ENCODE data around the gene CELSR2. TPM values are rescaled to one million over a fixed set of nuclear protein-coding genes. Genes with fewer than 3 reads are reported as not detected.

CELSR2 gene
- total RNA-seq, 4 donors from 2014 or later: 14.0 to 16.7 (median 16.3) TPM

DNA sequence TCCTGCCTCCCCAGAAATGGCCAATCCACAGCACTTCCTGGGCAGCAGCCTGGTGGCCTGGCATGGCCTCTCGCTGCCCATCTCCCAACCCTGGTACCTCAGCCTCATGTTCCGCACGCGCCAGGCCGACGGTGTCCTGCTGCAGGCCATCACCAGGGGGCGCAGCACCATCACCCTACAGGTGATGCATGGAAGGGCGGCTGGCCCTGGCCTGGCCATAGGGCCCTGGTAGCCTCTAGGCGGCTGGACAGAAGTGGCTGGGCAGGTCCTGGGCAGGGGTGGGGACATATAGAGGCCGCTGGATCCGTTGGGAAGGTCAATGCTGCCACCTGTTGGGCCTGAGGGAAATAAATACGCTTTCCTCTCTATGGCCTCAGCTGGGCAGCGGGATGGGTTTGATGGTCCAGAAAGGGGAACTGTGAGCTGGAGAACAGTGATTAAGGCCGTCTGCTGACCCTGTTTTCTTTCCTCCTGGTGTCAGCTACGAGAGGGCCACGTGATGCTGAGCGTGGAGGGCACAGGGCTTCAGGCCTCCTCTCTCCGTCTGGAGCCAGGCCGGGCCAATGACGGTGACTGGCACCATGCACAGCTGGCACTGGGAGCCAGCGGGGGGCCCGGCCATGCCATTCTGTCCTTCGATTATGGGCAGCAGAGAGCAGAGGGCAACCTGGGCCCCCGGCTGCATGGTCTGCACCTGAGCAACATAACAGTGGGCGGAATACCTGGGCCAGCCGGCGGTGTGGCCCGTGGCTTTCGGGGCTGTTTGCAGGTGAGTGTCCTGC is 14.4 kb downstream of the CELSR2 start:
- H3K27ac ChIP-seq: peak overlapping the region in 3 of 4 donors; percentile 29 to 88 (median 72)
- no peaks in the 10 kb centered on the region for H3K9me3 ChIP-seq
- TF ChIP-seq POLR2A (IDR thresholded peaks at IDR 0.05) (no peak), EP300 (IDR thresholded peaks at IDR 0.05) (peak in 1 of 2 donors; percentile 73)
- TF ChIP-seq, protein P1, sequence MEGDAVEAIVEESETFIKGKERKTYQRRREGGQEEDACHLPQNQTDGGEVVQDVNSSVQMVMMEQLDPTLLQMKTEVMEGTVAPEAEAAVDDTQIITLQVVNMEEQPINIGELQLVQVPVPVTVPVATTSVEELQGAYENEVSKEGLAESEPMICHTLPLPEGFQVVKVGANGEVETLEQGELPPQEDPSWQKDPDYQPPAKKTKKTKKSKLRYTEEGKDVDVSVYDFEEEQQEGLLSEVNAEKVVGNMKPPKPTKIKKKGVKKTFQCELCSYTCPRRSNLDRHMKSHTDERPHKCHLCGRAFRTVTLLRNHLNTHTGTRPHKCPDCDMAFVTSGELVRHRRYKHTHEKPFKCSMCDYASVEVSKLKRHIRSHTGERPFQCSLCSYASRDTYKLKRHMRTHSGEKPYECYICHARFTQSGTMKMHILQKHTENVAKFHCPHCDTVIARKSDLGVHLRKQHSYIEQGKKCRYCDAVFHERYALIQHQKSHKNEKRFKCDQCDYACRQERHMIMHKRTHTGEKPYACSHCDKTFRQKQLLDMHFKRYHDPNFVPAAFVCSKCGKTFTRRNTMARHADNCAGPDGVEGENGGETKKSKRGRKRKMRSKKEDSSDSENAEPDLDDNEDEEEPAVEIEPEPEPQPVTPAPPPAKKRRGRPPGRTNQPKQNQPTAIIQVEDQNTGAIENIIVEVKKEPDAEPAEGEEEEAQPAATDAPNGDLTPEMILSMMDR (IDR thresholded peaks at IDR 0.05): peak; percentile 89 to 100 (median 93)
- peak; percentile 85 for DNase-seq (ENCODE audit: low spot score in 2 of 2)
- H3K4me1 ChIP-seq: peaks cover 0 to 21% (median 7%) of the 10 kb centered on the region in 4 donors
- no peak overlapping the region for H3K4me3 ChIP-seq
- 37 to 51% methylated on average over 24 to 28 of the region's 29 CpGs for WGBS, 2 donors
- H3K36me3 ChIP-seq: peaks cover 0 to 70% (median 0%) of the 10 kb centered on the region in 3 donors
- H3K27me3 ChIP-seq: no peaks in the 10 kb centered on the region

DNA sequence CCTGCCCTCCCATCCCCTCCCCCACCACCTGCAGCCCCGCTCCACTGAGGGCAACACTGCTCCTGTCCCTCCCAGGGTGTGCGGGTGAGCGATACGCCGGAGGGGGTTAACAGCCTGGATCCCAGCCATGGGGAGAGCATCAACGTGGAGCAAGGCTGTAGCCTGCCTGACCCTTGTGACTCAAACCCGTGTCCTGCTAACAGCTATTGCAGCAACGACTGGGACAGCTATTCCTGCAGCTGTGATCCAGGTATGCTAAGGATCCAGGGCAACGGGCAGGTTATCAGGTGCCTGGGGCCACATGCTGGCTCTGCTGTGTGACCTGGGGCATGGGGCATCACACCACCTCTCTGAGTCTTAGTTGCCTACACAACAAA is 15.0 kb downstream of the CELSR2 start:
- no peaks in the 10 kb centered on the region for H3K27me3 ChIP-seq
- DNase-seq (ENCODE audit: low spot score in 2 of 2): no peak
- no peak overlapping the region for H3K4me3 ChIP-seq
- H3K27ac ChIP-seq: peak overlapping the region in 2 of 4 donors; percentile 72 to 88
- TF ChIP-seq POLR2A (IDR thresholded peaks at IDR 0.05) (no peak), EP300 (IDR thresholded peaks at IDR 0.05) (no peak)
- TF ChIP-seq, protein P1 (IDR thresholded peaks at IDR 0.05): no peak
- 68 to 75% methylated on average over 7 to 9 of the region's 9 CpGs for WGBS, 2 donors
- no peaks in the 10 kb centered on the region for H3K9me3 ChIP-seq
- peaks cover 0 to 21% (median 7%) of the 10 kb centered on the region in 4 donors for H3K4me1 ChIP-seq
- peaks cover 0 to 70% (median 0%) of the 10 kb centered on the region in 3 donors for H3K36me3 ChIP-seq

DNA sequence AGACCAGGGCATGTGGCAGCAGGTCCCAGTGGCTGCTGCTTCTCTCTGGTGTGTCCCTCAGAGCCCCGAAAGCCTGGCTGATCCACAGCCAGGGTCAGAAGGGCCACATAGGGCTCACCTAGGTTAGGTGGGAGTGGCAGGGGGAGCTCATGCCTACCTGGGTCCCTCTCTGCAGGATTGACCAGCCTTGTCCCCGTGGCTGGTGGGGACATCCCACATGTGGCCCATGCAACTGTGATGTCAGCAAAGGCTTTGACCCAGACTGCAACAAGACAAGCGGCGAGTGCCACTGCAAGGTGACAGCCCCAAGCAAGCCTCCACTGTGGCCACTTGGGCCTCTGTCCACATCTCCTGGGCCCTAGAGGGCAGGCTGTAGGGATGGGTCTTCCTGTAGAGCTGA is 15.7 kb downstream of the CELSR2 start:
- H3K27me3 ChIP-seq: no peaks in the 10 kb centered on the region
- H3K27ac ChIP-seq: peak overlapping the region in 1 of 4 donors; percentile 88
- H3K4me3 ChIP-seq: no peak overlapping the region
- peaks cover 0 to 72% (median 0%) of the 10 kb centered on the region in 3 donors for H3K36me3 ChIP-seq
- peaks cover 0 to 21% (median 7%) of the 10 kb centered on the region in 4 donors for H3K4me1 ChIP-seq
- WGBS, 2 donors: 87 to 100% methylated on average over 1 to 3 of the region's 4 CpGs
- H3K9me3 ChIP-seq: no peaks in the 10 kb centered on the region
- TF ChIP-seq EP300 (IDR thresholded peaks at IDR 0.05) (no peak), POLR2A (IDR thresholded peaks at IDR 0.05) (no peak)
- TF ChIP-seq, protein P1 (IDR thresholded peaks at IDR 0.05): no peak
- no peak for DNase-seq (ENCODE audit: low spot score in 2 of 2)

DNA sequence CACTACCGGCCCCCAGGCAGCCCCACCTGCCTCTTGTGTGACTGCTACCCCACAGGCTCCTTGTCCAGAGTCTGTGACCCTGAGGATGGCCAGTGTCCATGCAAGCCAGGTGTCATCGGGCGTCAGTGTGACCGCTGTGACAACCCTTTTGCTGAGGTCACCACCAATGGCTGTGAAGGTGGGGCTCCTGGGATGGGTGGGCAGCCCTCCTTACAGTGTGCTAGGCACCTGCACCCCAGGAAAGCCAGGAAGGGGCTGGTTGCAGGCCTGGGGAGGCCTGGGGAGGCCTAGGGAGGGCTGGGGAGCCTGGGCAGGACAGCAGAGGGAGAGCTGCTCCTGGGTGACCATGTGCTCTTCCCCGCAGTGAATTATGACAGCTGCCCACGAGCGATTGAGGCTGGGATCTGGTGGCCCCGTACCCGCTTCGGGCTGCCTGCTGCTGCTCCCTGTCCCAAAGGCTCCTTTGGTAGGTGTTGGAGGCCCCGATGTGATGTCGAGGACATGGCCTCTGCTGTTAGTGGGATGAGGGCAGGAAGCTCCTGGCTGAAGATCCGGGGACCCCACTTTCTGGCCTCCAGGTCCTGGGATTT is 16.5 kb downstream of the CELSR2 start:
- peaks cover 0 to 21% (median 7%) of the 10 kb centered on the region in 4 donors for H3K4me1 ChIP-seq
- no peak overlapping the region for H3K4me3 ChIP-seq
- peaks cover 0 to 76% (median 0%) of the 10 kb centered on the region in 3 donors for H3K36me3 ChIP-seq
- no peaks in the 10 kb centered on the region for H3K27me3 ChIP-seq
- 90% methylated on average over 12 to 13 of the region's 13 CpGs for WGBS, 2 donors
- DNase-seq (ENCODE audit: low spot score in 2 of 2): no peak
- no peaks in the 10 kb centered on the region for H3K9me3 ChIP-seq
- TF ChIP-seq, protein P1 (IDR thresholded peaks at IDR 0.05): no peak
- H3K27ac ChIP-seq: peak overlapping the region in 1 of 4 donors; percentile 14

DNA sequence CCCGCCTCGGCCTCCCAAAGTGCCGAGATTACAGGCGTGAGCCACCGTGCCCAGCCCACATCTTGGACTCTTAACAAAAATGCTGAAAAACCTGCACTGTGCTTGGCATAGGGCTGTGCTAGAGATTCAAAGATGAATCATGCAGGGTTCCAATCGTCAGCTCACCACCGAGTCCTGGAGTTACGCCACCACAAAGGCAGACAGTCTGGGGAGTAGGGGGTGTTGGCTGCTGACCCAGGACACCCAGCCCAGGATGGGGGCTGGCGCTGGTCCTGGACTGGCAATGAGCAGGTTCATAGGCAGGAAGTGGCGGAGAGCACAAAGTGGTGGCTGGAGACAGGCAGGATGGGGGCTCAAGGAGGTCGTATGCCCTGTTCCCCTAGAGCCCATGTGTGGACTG is 17.6 kb downstream of the CELSR2 start:
- TF ChIP-seq POLR2A (IDR thresholded peaks at IDR 0.05): no peak
- TF ChIP-seq, protein P1 (IDR thresholded peaks at IDR 0.05): no peak
- no peak for TF ChIP-seq EP300 (IDR thresholded peaks at IDR 0.05)
- H3K27ac ChIP-seq: peak overlapping the region in 1 of 4 donors; percentile 66
- WGBS, 2 donors: 75 to 82% methylated on average over 10 to 11 of the region's 11 CpGs
- no peaks in the 10 kb centered on the region for H3K9me3 ChIP-seq
- H3K27me3 ChIP-seq: no peaks in the 10 kb centered on the region
- no peak overlapping the region for H3K4me3 ChIP-seq
- no peak for DNase-seq (ENCODE audit: low spot score in 2 of 2)
- peaks cover 0 to 72% (median 0%) of the 10 kb centered on the region in 3 donors for H3K36me3 ChIP-seq
- H3K4me1 ChIP-seq: peaks cover 0 to 21% (median 7%) of the 10 kb centered on the region in 4 donors
